Lower leg skin (tissue), 3 donors: ENCODE data around the gene SLC25A44.

Experiments used
- POLR2A ChIP-seq, 2 donors: fragments of 450-650 bp; IDR thresholded peaks; one replicate each; pipeline ENCODE4 v1.6.1; 2016 to 2017; ENCODE audit warnings: antibody characterized with exemption in 2 of 2, mild to moderate bottlenecking in 1 of 2, moderate library complexity in 1 of 2
- TF ChIP-seq, protein P1 (sequence below), 3 donors: fragments of 450-650 bp; IDR thresholded peaks; one replicate each; pipeline ENCODE4 v1.5.1; 2016; ENCODE audit warnings: antibody characterized with exemption in 3 of 3, mild to moderate bottlenecking in 3 of 3, moderate library complexity in 2 of 3

- TF ChIP-seq, protein P1, sequence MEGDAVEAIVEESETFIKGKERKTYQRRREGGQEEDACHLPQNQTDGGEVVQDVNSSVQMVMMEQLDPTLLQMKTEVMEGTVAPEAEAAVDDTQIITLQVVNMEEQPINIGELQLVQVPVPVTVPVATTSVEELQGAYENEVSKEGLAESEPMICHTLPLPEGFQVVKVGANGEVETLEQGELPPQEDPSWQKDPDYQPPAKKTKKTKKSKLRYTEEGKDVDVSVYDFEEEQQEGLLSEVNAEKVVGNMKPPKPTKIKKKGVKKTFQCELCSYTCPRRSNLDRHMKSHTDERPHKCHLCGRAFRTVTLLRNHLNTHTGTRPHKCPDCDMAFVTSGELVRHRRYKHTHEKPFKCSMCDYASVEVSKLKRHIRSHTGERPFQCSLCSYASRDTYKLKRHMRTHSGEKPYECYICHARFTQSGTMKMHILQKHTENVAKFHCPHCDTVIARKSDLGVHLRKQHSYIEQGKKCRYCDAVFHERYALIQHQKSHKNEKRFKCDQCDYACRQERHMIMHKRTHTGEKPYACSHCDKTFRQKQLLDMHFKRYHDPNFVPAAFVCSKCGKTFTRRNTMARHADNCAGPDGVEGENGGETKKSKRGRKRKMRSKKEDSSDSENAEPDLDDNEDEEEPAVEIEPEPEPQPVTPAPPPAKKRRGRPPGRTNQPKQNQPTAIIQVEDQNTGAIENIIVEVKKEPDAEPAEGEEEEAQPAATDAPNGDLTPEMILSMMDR (IDR thresholded peaks at IDR 0.05) = no peak
- no peak for TF ChIP-seq POLR2A (IDR thresholded peaks at IDR 0.05)
Measured at GRCh38 chr1:156212833-156213643, 19.1 kb downstream of the SLC25A44 start, which contains the start of gene PMF1.
